ENCODE measurements around the gene PDE2A. TPM values are rescaled to one million over a fixed set of nuclear protein-coding genes. Genes with fewer than 3 reads are reported as not detected.

PDE2A gene
- total RNA-seq, 1 donor from 2014 or later = not detected

DNA sequence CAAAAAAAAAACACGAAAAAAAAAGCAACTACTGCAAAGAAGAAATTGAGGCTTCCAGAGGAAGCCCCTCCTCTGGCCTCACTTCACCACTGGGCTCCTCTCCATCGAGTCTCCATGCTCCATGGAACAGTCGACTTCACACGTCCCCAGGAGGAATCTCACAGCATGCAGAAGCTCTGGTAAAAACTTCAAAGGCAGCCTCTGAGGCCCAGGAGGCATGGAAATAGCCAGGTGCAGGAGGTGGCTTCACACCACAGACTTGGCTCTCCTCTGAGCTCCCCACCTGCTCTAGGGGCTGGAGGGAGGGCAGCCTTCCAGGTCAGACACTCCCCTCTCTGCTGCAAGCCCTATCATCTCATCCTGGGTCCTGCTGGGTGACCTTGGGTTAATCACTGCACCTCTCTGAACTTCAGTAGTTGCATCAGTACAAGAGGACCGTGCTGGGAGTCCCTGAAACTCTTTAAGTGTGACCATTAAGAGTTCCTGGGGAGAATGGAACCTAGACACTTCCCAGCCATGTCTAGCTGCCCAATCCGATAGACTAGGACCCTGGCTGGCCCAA, 8.2 kb downstream of the PDE2A start:
- Mint-ChIP-seq H3K4me3 (ENCODE audit: unreplicated experiment) (no peak overlapping the region), H3K27me3 (ENCODE audit: unreplicated experiment) (peaks cover 37% of the 10 kb centered on the region), H3K4me1 (ENCODE audit: unreplicated experiment) (no peaks in the 10 kb centered on the region), H3K36me3 (ENCODE audit: unreplicated experiment) (no peaks in the 10 kb centered on the region), H3K9me3 (ENCODE audit: unreplicated experiment) (peaks cover 4% of the 10 kb centered on the region), H3K27ac (ENCODE audit: unreplicated experiment) (no peak overlapping the region)
- DNase-seq (ENCODE audit: extremely low spot score, unreplicated experiment) = no peak
- TF ChIP-seq, protein P1, sequence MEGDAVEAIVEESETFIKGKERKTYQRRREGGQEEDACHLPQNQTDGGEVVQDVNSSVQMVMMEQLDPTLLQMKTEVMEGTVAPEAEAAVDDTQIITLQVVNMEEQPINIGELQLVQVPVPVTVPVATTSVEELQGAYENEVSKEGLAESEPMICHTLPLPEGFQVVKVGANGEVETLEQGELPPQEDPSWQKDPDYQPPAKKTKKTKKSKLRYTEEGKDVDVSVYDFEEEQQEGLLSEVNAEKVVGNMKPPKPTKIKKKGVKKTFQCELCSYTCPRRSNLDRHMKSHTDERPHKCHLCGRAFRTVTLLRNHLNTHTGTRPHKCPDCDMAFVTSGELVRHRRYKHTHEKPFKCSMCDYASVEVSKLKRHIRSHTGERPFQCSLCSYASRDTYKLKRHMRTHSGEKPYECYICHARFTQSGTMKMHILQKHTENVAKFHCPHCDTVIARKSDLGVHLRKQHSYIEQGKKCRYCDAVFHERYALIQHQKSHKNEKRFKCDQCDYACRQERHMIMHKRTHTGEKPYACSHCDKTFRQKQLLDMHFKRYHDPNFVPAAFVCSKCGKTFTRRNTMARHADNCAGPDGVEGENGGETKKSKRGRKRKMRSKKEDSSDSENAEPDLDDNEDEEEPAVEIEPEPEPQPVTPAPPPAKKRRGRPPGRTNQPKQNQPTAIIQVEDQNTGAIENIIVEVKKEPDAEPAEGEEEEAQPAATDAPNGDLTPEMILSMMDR (IDR thresholded peaks at IDR 0.05) = no peak

DNA sequence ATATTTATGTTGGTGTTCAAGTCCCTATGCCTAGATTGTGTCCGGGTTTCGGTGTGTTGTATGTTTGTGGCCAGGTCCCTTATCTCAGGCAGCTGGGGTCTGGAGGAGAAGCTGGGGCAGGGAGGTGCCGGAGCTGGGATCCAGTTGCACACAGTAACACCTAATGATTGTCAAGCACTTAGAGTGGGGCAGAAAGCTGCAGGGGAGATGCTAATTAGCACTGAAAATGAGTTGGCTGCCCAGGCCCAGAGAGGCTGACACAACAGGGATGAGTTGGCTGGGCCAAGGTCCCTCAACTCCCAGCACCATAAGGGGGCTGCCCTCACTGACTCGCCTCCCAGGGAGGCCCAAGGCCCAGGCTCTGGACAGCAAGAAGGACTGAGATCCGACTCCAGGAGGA, 12.2 kb downstream of the PDE2A start:
- Mint-ChIP-seq H3K4me1 (ENCODE audit: unreplicated experiment) (no peaks in the 10 kb centered on the region), H3K27ac (ENCODE audit: unreplicated experiment) (no peak overlapping the region), H3K27me3 (ENCODE audit: unreplicated experiment) (peaks cover 48% of the 10 kb centered on the region), H3K4me3 (ENCODE audit: unreplicated experiment) (no peak overlapping the region), H3K36me3 (ENCODE audit: unreplicated experiment) (no peaks in the 10 kb centered on the region), H3K9me3 (ENCODE audit: unreplicated experiment) (no peaks in the 10 kb centered on the region)
- no peak for DNase-seq (ENCODE audit: extremely low spot score, unreplicated experiment)
- TF ChIP-seq, protein P1 (IDR thresholded peaks at IDR 0.05) = no peak

DNA sequence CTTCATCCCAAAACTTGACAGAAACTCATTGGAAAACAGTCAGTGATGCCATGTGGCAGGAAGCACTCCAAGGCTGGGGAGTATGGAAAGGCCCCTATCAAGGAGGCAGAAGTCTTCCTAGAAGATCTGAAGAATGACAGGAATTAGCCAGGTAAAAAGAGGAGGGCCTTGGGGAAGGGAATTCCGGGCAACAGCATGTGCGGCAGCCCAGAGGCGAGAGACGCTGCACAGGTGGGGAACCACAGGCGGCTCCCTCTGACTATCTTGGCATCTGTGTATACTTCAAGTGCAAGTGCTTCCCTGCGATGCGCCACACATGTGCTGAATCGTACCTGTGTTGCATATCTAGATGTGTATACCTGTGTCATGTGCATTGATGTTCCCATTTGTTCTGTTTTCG, 12.7 kb downstream of the PDE2A start:
- TF ChIP-seq, protein P1 (IDR thresholded peaks at IDR 0.05) = no peak
- no peak overlapping the region for H3K27ac Mint-ChIP-seq (ENCODE audit: unreplicated experiment)
- H3K36me3 Mint-ChIP-seq (ENCODE audit: unreplicated experiment) = no peaks in the 10 kb centered on the region
- no peaks in the 10 kb centered on the region for H3K9me3 Mint-ChIP-seq (ENCODE audit: unreplicated experiment)
- H3K27me3 Mint-ChIP-seq (ENCODE audit: unreplicated experiment) = peaks cover 51% of the 10 kb centered on the region
- no peak for DNase-seq (ENCODE audit: extremely low spot score, unreplicated experiment)
- no peaks in the 10 kb centered on the region for H3K4me1 Mint-ChIP-seq (ENCODE audit: unreplicated experiment)
- no peak overlapping the region for H3K4me3 Mint-ChIP-seq (ENCODE audit: unreplicated experiment)

DNA sequence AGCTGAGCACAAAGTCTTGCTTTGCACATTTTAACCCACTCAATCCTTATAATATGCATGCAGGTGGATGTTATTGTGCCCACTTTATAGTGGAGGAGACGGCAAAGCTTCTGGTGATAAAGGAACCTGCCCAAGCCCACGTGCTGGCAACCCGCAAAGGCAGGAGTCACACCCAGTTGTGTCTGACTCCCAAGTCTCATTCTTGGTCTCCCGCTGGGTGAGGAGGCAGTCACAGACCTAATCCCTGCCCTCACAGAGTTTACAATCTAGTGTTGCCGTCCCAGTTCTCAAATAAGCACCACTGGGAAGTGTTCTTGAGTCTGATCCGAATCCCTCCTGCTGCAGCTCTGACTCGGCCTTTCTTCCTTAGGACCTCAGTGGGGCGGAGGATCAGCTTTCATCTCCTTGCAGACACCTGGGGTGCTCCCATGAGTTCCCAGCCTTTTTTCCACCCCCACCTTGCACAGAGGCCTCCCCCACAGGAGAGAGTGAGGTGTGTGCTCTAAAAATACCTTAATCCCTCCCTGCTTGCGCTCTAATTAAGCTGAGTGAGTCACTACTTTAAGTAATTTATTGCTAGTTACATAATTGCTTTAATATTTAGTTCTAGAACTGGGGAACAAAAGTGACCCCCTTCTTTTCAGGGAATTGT, 15.1 kb downstream of the PDE2A start:
- Mint-ChIP-seq H3K36me3 (ENCODE audit: unreplicated experiment) (no peaks in the 10 kb centered on the region), H3K4me1 (ENCODE audit: unreplicated experiment) (no peaks in the 10 kb centered on the region), H3K27ac (ENCODE audit: unreplicated experiment) (no peak overlapping the region), H3K9me3 (ENCODE audit: unreplicated experiment) (no peaks in the 10 kb centered on the region), H3K4me3 (ENCODE audit: unreplicated experiment) (no peak overlapping the region), H3K27me3 (ENCODE audit: unreplicated experiment) (peaks cover 46% of the 10 kb centered on the region)
- DNase-seq (ENCODE audit: extremely low spot score, unreplicated experiment) = no peak
- TF ChIP-seq, protein P1 (IDR thresholded peaks at IDR 0.05) = no peak

DNA sequence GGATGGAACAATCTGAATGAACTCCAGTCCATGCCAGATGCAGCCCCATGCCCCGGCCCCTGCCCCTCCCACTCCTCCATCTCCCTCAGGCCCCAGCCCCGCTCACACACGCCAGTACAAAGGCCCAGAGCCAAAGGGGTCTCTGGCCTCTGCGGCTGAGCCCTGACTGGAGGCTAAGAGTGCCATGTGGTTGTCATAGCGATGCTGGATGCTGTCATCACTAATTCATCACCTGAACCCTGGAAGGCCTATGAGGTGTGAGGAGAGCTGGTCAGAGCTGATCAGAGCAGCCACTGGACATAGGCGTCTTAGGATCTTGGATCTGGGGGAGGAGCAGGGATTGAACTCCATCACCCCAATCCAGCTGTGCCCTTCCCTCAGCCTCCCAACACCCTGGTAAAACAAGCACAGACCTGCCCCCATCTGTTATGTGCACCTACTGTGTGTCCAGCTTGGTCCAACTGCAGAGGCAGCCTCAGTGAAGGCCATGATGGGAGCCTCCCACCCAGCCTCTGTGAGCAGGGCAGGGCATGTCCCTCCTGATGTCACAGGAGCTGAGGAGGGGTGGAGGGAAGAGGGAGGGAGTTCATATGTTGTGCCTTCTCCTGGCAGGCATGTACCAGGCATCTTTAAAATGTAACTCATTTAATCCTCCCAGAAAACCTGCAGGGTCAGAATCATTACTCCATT, 16.7 kb downstream of the PDE2A start:
- Mint-ChIP-seq H3K4me1 (ENCODE audit: unreplicated experiment) (no peaks in the 10 kb centered on the region), H3K9me3 (ENCODE audit: unreplicated experiment) (no peaks in the 10 kb centered on the region), H3K27me3 (ENCODE audit: unreplicated experiment) (peaks cover 45% of the 10 kb centered on the region), H3K4me3 (ENCODE audit: unreplicated experiment) (no peak overlapping the region), H3K36me3 (ENCODE audit: unreplicated experiment) (no peaks in the 10 kb centered on the region), H3K27ac (ENCODE audit: unreplicated experiment) (no peak overlapping the region)
- DNase-seq (ENCODE audit: extremely low spot score, unreplicated experiment) = no peak
- TF ChIP-seq, protein P1 (IDR thresholded peaks at IDR 0.05) = no peak
